Adipocyte (in vitro differentiated cells): ENCODE data around the gene BTBD9.

Experiments used
- DNase-seq: peaks from one replicate; pipeline ENCODE4 v3.0.0-alpha.2; 2015; ENCODE audit warnings: low read depth
- H3K27me3 ChIP-seq: replicated peaks from 2 replicates; pipeline ENCODE4 v1.7.0; 2013; ENCODE audit warnings: mild to moderate bottlenecking, low read length, moderate library complexity; ENCODE audit not compliant: control insufficient read depth, insufficient read depth
- H3K36me3 ChIP-seq: 2 replicates; pipeline ENCODE4 v1.7.0; 2013; ENCODE audit warnings: low read length, mild to moderate bottlenecking, moderate library complexity; ENCODE audit not compliant: control insufficient read depth, insufficient read depth, severe bottlenecking
- H3K4me1 ChIP-seq: 2 replicates; pipeline ENCODE4 v1.7.0; 2013; ENCODE audit warnings: mild to moderate bottlenecking, low read length, moderate library complexity; ENCODE audit not compliant: control insufficient read depth, insufficient read depth
- H3K4me3 ChIP-seq: 2 replicates; pipeline ENCODE4 v1.7.0; 2013; ENCODE audit warnings: mild to moderate bottlenecking, low read length, moderate library complexity
- H3K9ac ChIP-seq: 2 replicates; pipeline ENCODE4 v1.7.0; 2013; ENCODE audit warnings: mild to moderate bottlenecking, low read length, moderate library complexity
- H3K9me3 ChIP-seq: 2 replicates; pipeline ENCODE4 v1.7.0; 2013; ENCODE audit warnings: mild to moderate bottlenecking, low read length, moderate library complexity; ENCODE audit not compliant: control insufficient read depth

Gene BTBD9

DNA sequence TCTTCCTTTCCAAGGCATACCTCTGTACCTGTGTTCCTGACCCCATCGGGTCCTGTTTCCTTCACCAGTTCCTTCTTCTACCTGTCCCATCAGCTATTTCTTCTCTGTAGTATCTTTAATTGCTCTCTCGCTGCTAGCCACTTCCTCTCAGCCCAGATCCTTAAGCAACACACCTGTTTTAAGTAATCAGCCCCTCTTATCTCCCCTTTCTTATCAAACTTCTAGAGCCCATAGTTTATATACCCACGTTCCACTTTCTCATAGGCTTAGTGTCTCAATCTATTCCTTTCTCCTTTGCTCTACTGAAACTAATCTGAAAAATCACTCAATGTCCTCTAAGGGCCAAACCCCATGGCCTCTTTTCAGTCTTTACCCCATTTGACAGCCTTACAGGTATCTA lies 239.6 kb downstream of the BTBD9 start:
- H3K27me3 ChIP-seq, result no peaks in the 10 kb centered on the region

DNA sequence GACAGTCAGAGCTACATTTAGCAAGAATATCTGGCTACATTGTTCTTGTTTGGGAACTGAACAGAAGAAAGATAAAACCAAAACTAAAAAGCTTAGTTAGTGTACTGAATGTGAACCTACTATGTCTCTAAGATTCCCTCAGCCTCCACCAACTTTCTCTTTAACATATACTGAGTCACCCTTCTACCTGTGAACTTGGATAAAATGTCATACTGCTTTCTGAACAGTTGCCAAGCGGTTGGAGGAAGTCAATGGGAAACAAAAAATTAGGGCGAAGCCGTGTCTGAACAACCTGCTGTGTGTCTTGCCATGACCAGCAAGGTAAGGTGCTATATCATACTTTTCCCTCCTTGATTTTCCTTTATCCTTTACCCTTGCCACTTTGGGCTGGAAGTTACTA lies 243.5 kb downstream of the BTBD9 start:
- no peaks in the 10 kb centered on the region for H3K27me3 ChIP-seq
- DNase-seq, result no peak
- H3K9ac ChIP-seq, result no peak overlapping the region
- no peak overlapping the region for H3K4me3 ChIP-seq
- no peaks in the 10 kb centered on the region for H3K36me3 ChIP-seq
- no peaks in the 10 kb centered on the region for H3K9me3 ChIP-seq
- H3K4me1 ChIP-seq, result peaks cover 28% of the 10 kb centered on the region

More for the DNA sequence above, 239.6 kb downstream of the BTBD9 start:
- DNase-seq, result no peak
- Histone ChIP-seq H3K9ac (peak overlapping the region; percentile 22), H3K36me3 (no peaks in the 10 kb centered on the region), H3K4me3 (no peak overlapping the region), H3K4me1 (peaks cover 30% of the 10 kb centered on the region), H3K9me3 (no peaks in the 10 kb centered on the region)

DNA sequence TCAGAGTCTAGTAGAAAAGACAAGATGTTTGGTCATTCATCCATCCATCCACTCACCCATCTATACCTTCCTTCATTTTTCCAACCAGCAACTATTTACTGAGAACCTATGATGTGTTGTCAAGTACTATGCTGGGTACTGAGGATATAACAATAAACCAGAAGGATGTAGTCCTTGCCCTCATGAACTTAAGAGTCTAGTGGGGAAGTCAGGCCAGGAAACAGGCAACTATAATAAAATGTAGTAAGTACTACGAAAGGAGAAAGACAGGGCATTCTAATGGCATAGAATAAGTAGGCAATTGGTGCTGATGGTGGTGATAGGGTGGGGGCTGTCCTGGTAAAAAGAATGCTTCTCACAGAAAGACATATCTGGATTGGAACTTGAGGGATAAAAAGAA lies 245.7 kb downstream of the BTBD9 start:
- Histone ChIP-seq H3K9me3 (no peaks in the 10 kb centered on the region), H3K36me3 (no peaks in the 10 kb centered on the region), H3K27me3 (no peaks in the 10 kb centered on the region), H3K4me3 (no peak overlapping the region), H3K9ac (no peak overlapping the region), H3K4me1 (peaks cover 22% of the 10 kb centered on the region)
- DNase-seq, result no peak

DNA sequence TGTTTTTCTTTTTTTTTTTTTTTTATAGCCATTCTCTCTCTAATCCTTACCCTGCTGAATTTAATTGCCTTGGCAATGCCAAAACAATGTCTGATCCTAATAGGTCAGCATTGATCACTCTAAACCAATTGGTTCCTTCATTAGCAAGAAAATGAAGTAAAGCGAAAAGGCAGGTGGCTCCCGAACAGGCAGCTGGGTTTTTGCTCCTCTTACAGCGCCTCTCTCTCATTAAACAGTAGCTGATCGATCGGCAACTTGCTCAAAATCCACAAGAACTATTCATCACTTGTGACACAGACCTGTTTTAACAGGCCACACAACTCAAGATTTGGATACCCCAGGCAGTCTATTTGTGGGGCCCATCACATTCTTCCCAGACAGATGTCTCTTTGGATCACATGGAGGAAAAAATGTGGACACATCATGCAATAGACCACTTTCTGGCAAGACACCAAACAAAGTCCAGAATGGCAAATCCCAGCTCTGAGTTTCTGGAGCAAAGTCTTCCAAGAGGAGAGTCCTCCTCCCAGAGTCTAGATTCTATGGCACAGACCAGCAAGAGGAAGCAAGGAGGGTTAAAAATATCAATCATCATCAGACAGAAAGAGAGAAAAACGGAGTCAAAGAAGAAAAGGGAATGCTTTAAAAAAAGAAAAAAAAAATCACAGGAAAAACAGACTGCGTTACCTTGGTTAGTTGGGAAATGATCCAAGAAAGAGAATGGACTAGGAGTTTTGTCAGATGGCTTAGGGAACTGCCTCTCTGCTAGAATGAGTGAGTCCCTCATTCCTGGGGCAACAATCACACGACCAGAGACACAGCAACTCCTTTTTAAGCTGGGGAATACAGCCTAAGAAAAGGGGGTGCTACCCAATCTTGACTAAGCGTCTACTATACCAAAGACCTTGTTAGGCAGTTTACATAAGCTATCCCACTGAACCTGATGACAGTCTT lies 247.8 kb downstream of the BTBD9 start:
- H3K27me3 ChIP-seq, result no peaks in the 10 kb centered on the region
- no peaks in the 10 kb centered on the region for H3K36me3 ChIP-seq
- H3K9ac ChIP-seq, result no peak overlapping the region
- peaks cover 36% of the 10 kb centered on the region for H3K4me1 ChIP-seq
- peak; percentile 43 for DNase-seq
- H3K4me3 ChIP-seq, result no peak overlapping the region
- H3K9me3 ChIP-seq, result no peaks in the 10 kb centered on the region

- Histone ChIP-seq H3K9me3 (no peaks in the 10 kb centered on the region), H3K27me3 (no peaks in the 10 kb centered on the region), H3K4me3 (no peak overlapping the region), H3K4me1 (peaks cover 36% of the 10 kb centered on the region), H3K9ac (no peak overlapping the region), H3K36me3 (no peaks in the 10 kb centered on the region)
- DNase-seq, result peak; percentile 50
Measured at GRCh38 chr6:38391206-38391605, 248.5 kb downstream of the BTBD9 start.

DNA sequence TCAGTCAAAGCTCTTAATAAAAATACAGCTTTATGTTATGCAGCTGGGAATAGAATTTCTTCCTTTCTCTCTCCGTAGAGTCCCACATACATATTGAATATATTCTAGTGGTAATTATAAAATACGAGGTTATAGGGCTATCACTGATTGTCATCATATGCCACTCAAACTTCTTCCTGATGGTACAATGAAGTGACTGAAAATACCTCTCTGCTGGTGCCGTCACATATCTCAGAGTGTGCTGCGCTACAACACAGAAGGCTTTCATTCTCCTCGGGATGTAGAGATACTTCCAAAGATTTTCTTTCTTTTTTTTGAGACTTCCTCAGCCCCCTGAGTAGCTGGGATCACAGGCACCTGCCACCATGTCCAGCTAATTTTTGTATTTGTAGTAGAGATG lies 249.9 kb downstream of the BTBD9 start:
- peaks cover 37% of the 10 kb centered on the region for H3K4me1 ChIP-seq
- no peak for DNase-seq
- no peak overlapping the region for H3K4me3 ChIP-seq
- no peaks in the 10 kb centered on the region for H3K27me3 ChIP-seq
- no peaks in the 10 kb centered on the region for H3K36me3 ChIP-seq
- no peak overlapping the region for H3K9ac ChIP-seq
- H3K9me3 ChIP-seq, result no peaks in the 10 kb centered on the region

DNA sequence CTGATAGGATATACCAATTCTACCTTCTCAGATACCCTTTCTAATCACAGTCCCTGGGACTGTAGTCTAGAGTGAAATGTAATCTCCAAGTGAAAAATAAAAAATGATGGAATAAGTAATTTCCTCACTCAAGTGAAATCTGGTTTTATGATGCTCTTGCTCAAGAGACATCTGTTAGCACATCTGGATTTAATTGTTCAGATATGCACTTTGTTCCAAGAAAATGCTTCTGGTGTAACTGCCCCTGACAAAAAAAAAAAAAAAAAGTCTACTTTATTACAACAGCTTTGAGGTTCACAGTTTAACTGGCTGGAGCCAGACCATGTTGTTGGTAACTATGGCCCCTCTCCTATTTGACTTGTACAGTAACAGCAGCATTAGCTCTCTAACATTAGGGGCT lies 251.8 kb downstream of the BTBD9 start:
- H3K4me1 ChIP-seq, result peaks cover 41% of the 10 kb centered on the region
- H3K27me3 ChIP-seq, result no peaks in the 10 kb centered on the region
- H3K4me3 ChIP-seq, result no peak overlapping the region
- H3K36me3 ChIP-seq, result no peaks in the 10 kb centered on the region
- peak; percentile 96 for DNase-seq
- peak overlapping the region; percentile 60 for H3K9ac ChIP-seq
- no peaks in the 10 kb centered on the region for H3K9me3 ChIP-seq

GRCh38 chr6:38387461-38387860 lies 252.3 kb downstream of the BTBD9 start:
- Histone ChIP-seq H3K4me3 (no peak overlapping the region), H3K9me3 (no peaks in the 10 kb centered on the region), H3K4me1 (peaks cover 41% of the 10 kb centered on the region), H3K27me3 (no peaks in the 10 kb centered on the region), H3K36me3 (no peaks in the 10 kb centered on the region), H3K9ac (peak overlapping the region; percentile 30)
- DNase-seq, result no peak

DNA sequence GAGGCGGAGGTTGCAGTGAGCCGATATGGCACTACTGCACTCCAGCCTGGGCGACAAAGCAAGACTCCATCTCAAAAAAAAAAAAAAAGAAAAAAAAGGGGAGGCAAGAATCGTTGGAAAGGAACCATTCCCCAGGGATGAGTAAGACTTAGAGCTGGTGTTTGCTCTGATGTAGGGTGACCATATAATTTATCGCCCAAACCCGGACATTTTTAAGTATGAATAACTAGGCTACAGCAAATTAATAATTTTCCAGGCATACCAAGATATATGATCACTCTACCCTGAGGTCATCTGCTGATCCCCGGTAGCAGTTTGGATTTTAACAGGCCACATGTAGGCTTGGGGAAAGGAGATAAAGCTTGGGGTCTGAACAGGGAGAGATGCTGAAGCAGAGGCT lies 260.9 kb downstream of the BTBD9 start:
- DNase-seq, result no peak
- Histone ChIP-seq H3K4me1 (peaks cover 13% of the 10 kb centered on the region), H3K9ac (no peak overlapping the region), H3K36me3 (no peaks in the 10 kb centered on the region), H3K27me3 (no peaks in the 10 kb centered on the region), H3K9me3 (no peaks in the 10 kb centered on the region), H3K4me3 (no peak overlapping the region)

GRCh38 chr6:38375937-38376336 lies 263.8 kb downstream of the BTBD9 start:
- H3K4me1 ChIP-seq, result peaks cover 20% of the 10 kb centered on the region
- H3K27me3 ChIP-seq, result no peaks in the 10 kb centered on the region
- no peaks in the 10 kb centered on the region for H3K36me3 ChIP-seq
- DNase-seq, result no peak
- no peak overlapping the region for H3K4me3 ChIP-seq
- H3K9me3 ChIP-seq, result no peaks in the 10 kb centered on the region
- H3K9ac ChIP-seq, result no peak overlapping the region

- Histone ChIP-seq H3K9me3 (no peaks in the 10 kb centered on the region), H3K4me3 (no peak overlapping the region), H3K9ac (no peak overlapping the region), H3K27me3 (no peaks in the 10 kb centered on the region), H3K4me1 (peaks cover 26% of the 10 kb centered on the region), H3K36me3 (no peaks in the 10 kb centered on the region)
- no peak for DNase-seq
Measured at GRCh38 chr6:38375341-38375740, 264.4 kb downstream of the BTBD9 start.
